Natural killer cell (primary cell): ENCODE results near the gene CEND1. TPM values are rescaled to one million over a fixed set of nuclear protein-coding genes. Genes with fewer than 3 reads are reported as not detected.

Experiments
- ATAC-seq, 3 donors: fragments of 150-1000 bp in 2 of 3; fragments of 200-7000 bp in 1 of 3; cut with Tn5 transposase; 1 replicate in 1 of 3; 2 replicates in 2 of 3; pipeline ENCODE4 v1.10.0; 2021; ENCODE audit warnings: mild to moderate bottlenecking in 2 of 3, moderate library complexity in 2 of 3
- DNase-seq, 2 donors: peaks; one replicate each; pipeline versions ENCODE4 v3.0.0 to v3.0.0-alpha.2; 2013 to 2021; ENCODE audit warnings: mixed read lengths in 1 of 2
- H3K27ac ChIP-seq: one replicate; pipeline ENCODE4 v1.5.1; 2013; ENCODE audit warnings: mild to moderate bottlenecking, low read length
- H3K27me3 ChIP-seq: one replicate; pipeline ENCODE4 v1.6.1; 2013; ENCODE audit warnings: low read length; ENCODE audit not compliant: control insufficient read depth, insufficient read depth
- H3K36me3 ChIP-seq: one replicate; pipeline ENCODE4 v1.6.1; 2013; ENCODE audit warnings: low read length; ENCODE audit not compliant: control insufficient read depth, insufficient read depth
- H3K4me1 ChIP-seq: one replicate; pipeline ENCODE4 v1.6.1; 2013; ENCODE audit warnings: low read length; ENCODE audit not compliant: control insufficient read depth, insufficient read depth
- H3K4me3 ChIP-seq: one replicate; pipeline ENCODE4 v1.5.1; 2013; ENCODE audit warnings: low read length
- H3K9me3 ChIP-seq: one replicate; pipeline ENCODE4 v1.6.1; 2013; ENCODE audit warnings: low read length; ENCODE audit not compliant: control insufficient read depth, insufficient read depth
- H3K27ac Mint-ChIP-seq, 2 donors: one replicate each; pipeline ENCODE4 v1.8.0; 2022; ENCODE audit warnings: mild to moderate bottlenecking in 2 of 2, mixed read lengths in 2 of 2, moderate library complexity in 1 of 2
- H3K27me3 Mint-ChIP-seq, 2 donors: one replicate each; pipeline ENCODE4 v1.8.0; 2022; ENCODE audit warnings: low read depth in 2 of 2, mixed read lengths in 2 of 2
- H3K36me3 Mint-ChIP-seq: one replicate; pipeline ENCODE4 v1.8.0; 2022; ENCODE audit warnings: mixed read lengths
- H3K4me1 Mint-ChIP-seq, 2 donors: one replicate each; pipeline ENCODE4 v1.8.0; 2022; ENCODE audit warnings: mixed read lengths in 2 of 2
- H3K4me3 Mint-ChIP-seq: one replicate; pipeline ENCODE4 v1.8.0; 2022; ENCODE audit warnings: mild to moderate bottlenecking, moderate library complexity, mixed read lengths
- H3K9me3 Mint-ChIP-seq, 2 donors: one replicate each; pipeline ENCODE4 v1.8.0; 2022; ENCODE audit warnings: mixed read lengths in 2 of 2
- WGBS: methylation state at CpG from one replicate; pipeline ENCODE4 v1.1.7; 2013; ENCODE audit warnings: missing lambda C conversion rate; ENCODE audit not compliant: insufficient coverage; 5-methylcytosine and 5-hydroxymethylcytosine counted together
- intact Hi-C: fragments of 100-400 bp; cut with micrococcal nuclease; formaldehyde crosslinking; loops from one replicate; pipeline ENCODE4 v1.14.2; 2022
- total RNA-seq, 4 donors: library from RNA; stranded (reverse); fragments of 120-200 nt in 1 of 4; gene quantifications; one replicate each; pipeline versions ENCODE4 v1.2.3 to v1.2.4, GENCODE V29; 2013 to 2022
- TF ChIP-seq, protein P1 (sequence below): fragments of 200-600 bp; IDR thresholded peaks from one replicate; pipeline ENCODE4 v1.8.0; 2022; ENCODE audit warnings: antibody characterized with exemption

Gene CEND1
- total RNA-seq, 3 donors from 2014 or later (not counting 1 experiment from before 2014, with no cell fraction given) = not detected

GRCh38 chr11:772429-773390 lies 17.2 kb downstream of the CEND1 start:
- H3K36me3 Mint-ChIP-seq = no peaks in the 10 kb centered on the region
- no peak overlapping the region for H3K4me3 ChIP-seq
- no peak overlapping the region for H3K27ac Mint-ChIP-seq
- H3K9me3 Mint-ChIP-seq = no peaks in the 10 kb centered on the region
- no peaks in the 10 kb centered on the region for H3K27me3 ChIP-seq
- no peaks in the 10 kb centered on the region for H3K9me3 ChIP-seq
- TF ChIP-seq, protein P1, sequence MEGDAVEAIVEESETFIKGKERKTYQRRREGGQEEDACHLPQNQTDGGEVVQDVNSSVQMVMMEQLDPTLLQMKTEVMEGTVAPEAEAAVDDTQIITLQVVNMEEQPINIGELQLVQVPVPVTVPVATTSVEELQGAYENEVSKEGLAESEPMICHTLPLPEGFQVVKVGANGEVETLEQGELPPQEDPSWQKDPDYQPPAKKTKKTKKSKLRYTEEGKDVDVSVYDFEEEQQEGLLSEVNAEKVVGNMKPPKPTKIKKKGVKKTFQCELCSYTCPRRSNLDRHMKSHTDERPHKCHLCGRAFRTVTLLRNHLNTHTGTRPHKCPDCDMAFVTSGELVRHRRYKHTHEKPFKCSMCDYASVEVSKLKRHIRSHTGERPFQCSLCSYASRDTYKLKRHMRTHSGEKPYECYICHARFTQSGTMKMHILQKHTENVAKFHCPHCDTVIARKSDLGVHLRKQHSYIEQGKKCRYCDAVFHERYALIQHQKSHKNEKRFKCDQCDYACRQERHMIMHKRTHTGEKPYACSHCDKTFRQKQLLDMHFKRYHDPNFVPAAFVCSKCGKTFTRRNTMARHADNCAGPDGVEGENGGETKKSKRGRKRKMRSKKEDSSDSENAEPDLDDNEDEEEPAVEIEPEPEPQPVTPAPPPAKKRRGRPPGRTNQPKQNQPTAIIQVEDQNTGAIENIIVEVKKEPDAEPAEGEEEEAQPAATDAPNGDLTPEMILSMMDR = no peak
- peaks cover 18% of the 10 kb centered on the region for H3K4me1 ChIP-seq
- H3K4me1 Mint-ChIP-seq = peaks cover 0 to 13% of the 10 kb centered on the region in 2 donors
- H3K36me3 ChIP-seq = peaks cover 11% of the 10 kb centered on the region
- ATAC-seq (no peak), DNase-seq (no peak)
- no peak overlapping the region for H3K4me3 Mint-ChIP-seq
- intact Hi-C loops = no loop called here
- no peaks in the 10 kb centered on the region for H3K27me3 Mint-ChIP-seq
- WGBS = 96% methylated on average over 34 of the region's 34 CpGs
- H3K27ac ChIP-seq = no peak overlapping the region

DNA sequence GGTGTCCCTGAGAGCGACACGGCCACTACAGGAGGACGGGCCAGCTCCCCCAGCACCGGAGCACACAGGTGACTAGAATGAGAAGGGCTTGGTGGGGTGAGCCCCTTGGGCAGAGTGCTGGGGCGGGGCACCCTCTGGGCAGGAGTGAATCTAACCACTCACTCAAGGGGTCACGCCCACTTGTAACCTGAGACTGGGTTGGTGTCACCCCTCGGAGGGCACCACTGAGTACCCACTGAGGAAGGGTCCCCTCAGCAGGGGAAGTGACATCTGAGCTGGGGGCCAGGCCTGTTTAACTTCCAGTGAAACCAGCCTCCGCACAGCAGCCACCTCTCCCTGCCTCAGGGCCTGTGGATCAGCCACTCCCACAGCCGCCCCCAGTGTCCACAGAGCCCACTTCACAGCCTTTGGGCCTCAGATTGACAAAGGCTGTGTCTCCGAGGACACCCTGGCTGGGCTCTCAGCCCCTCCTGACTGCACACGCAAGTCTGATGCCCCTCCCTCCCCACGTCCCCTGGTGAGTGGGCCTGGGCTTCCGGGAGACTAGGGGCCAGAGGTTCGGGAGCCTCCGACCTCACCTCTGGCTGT lies 18.2 kb downstream of the CEND1 start:
- Mint-ChIP-seq H3K4me3 (no peak overlapping the region), H3K36me3 (no peaks in the 10 kb centered on the region), H3K9me3 (no peaks in the 10 kb centered on the region), H3K4me1 (peaks cover 0 to 13% of the 10 kb centered on the region in 2 donors), H3K27me3 (no peaks in the 10 kb centered on the region), H3K27ac (no peak overlapping the region)
- WGBS = 92% methylated on average over 15 of the region's 15 CpGs
- Histone ChIP-seq H3K27me3 (no peaks in the 10 kb centered on the region), H3K27ac (no peak overlapping the region), H3K36me3 (peaks cover 13% of the 10 kb centered on the region), H3K9me3 (no peaks in the 10 kb centered on the region), H3K4me1 (peaks cover 16% of the 10 kb centered on the region), H3K4me3 (no peak overlapping the region)
- intact Hi-C loops = no loop called here
- ATAC-seq (no peak), DNase-seq (no peak)
- TF ChIP-seq, protein P1 = no peak

DNA sequence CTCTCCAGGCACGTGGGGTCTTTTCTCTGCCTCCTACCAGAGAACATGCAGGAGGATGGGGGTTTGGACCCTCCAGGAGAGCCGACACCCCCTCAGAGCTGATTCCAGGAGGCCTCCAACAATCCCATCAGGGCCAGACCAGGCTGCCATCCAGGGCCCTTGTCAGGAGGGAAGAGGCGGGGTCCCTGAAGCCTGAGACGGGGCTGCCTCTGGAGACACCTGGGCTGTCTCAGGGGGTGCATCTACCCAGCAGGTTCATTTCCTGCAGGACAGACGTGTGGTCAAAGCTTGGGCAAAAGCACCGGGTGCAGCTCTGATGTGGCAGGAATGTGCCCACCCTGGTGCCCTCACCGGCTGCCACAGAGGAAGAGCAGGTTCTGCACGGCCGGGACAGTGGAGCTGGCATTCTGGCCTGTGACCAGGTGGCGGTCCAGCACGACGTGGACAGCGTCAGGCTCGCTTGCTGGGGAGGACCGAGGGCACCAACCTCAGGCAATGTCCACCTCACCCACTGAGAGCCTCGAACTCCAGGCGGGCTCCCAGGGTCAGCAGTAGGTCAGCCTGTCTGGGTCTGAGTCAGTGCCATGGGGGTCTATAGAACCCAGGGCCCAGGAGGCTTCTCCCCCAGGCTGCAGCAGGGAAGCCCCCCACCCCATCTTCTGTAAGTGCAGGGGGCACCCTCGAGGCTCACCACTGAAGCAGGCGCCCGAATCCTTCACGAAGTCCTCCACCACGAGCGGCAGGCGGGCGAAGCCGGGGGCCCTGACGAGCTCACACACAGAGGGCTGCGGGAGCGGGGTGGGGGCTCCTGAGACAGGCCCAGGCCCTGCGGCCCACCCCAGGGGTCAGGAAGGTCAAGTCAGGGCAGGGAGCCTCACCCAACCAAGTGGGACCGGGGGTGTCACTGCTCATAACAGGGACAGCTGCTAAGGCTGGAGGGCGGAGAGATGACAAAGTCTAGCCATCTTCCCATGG lies 19.0 kb downstream of the CEND1 start:
- H3K9me3 ChIP-seq = no peaks in the 10 kb centered on the region
- no peak overlapping the region for H3K4me3 Mint-ChIP-seq
- H3K27me3 Mint-ChIP-seq = no peaks in the 10 kb centered on the region
- H3K4me3 ChIP-seq = no peak overlapping the region
- DNase-seq (no peak), ATAC-seq (no peak)
- H3K27ac ChIP-seq = no peak overlapping the region
- H3K36me3 ChIP-seq = peaks cover 14% of the 10 kb centered on the region
- no peak overlapping the region for H3K27ac Mint-ChIP-seq
- WGBS = 94% methylated on average over 32 of the region's 32 CpGs
- intact Hi-C loops = no loop called here
- TF ChIP-seq, protein P1 = no peak
- H3K36me3 Mint-ChIP-seq = no peaks in the 10 kb centered on the region
- no peaks in the 10 kb centered on the region for H3K9me3 Mint-ChIP-seq
- no peaks in the 10 kb centered on the region for H3K27me3 ChIP-seq
- H3K4me1 ChIP-seq = peaks cover 9% of the 10 kb centered on the region
- H3K4me1 Mint-ChIP-seq = peaks cover 0 to 7% of the 10 kb centered on the region in 2 donors
